H9 (cell line): ENCODE measurements around the gene RAB3C. TPM values are rescaled to one million over a fixed set of nuclear protein-coding genes. Genes with fewer than 3 reads are reported as not detected.

ENCODE experiments used
- DNase-seq: peaks from one replicate; pipeline ENCODE4 v3.0.0-alpha.2; 2017
- H2AFZ ChIP-seq: one replicate; pipeline ENCODE4 v1.6.1; 2013; ENCODE audit warnings: mild to moderate bottlenecking, low read length, control low read depth, moderate library complexity
- H2AK5ac ChIP-seq: 2 replicates; pipeline ENCODE4 v1.6.1; 2013; ENCODE audit warnings: low read length, control low read depth, mixed read lengths; ENCODE audit not compliant: insufficient read length
- H2BK120ac ChIP-seq: one replicate; pipeline ENCODE4 v1.6.1; 2013; ENCODE audit warnings: low read depth, mild to moderate bottlenecking, low read length, control low read depth, inconsistent platforms; ENCODE audit not compliant: poor library complexity, severe bottlenecking
- H2BK12ac ChIP-seq: 2 replicates; pipeline ENCODE4 v1.6.1; 2013; ENCODE audit warnings: low read length, control low read depth, mixed read lengths, low read depth; ENCODE audit not compliant: insufficient read length
- H2BK15ac ChIP-seq: 2 replicates; pipeline ENCODE4 v1.6.1; 2013; ENCODE audit warnings: low read depth, low read length, control low read depth
- H2BK20ac ChIP-seq: one replicate; pipeline ENCODE4 v1.6.1; 2013; ENCODE audit warnings: low read depth, mild to moderate bottlenecking, low read length, control low read depth, inconsistent platforms; ENCODE audit not compliant: poor library complexity, severe bottlenecking
- H2BK5ac ChIP-seq: 2 replicates; pipeline ENCODE4 v1.6.1; 2013; ENCODE audit warnings: low read length, control low read depth, mixed read lengths; ENCODE audit not compliant: insufficient read length
- H3K14ac ChIP-seq: 2 replicates; pipeline ENCODE4 v1.6.1; 2013; ENCODE audit warnings: low read length, control low read depth; ENCODE audit not compliant: insufficient read depth
- H3K18ac ChIP-seq: 2 replicates; pipeline ENCODE4 v1.6.1; 2013; ENCODE audit warnings: low read depth, mild to moderate bottlenecking, mixed read lengths, low read length, control low read depth; ENCODE audit not compliant: insufficient read length
- H3K23ac ChIP-seq: 2 replicates; pipeline ENCODE4 v1.6.1; 2013; ENCODE audit warnings: low read length, control low read depth, mixed read lengths, low read depth; ENCODE audit not compliant: insufficient read length
- H3K23me2 ChIP-seq: 2 replicates; pipeline ENCODE4 v1.6.1; 2013; ENCODE audit warnings: low read depth, mild to moderate bottlenecking, mixed read lengths, low read length, control low read depth; ENCODE audit not compliant: insufficient read length, poor library complexity, severe bottlenecking
- H3K27ac ChIP-seq: 2 replicates; pipeline ENCODE4 v1.5.1; 2013; ENCODE audit warnings: low read length, control low read depth, mixed read lengths, low read depth; ENCODE audit not compliant: insufficient read length
- H3K27me3 ChIP-seq: 2 replicates; pipeline ENCODE4 v1.6.1; 2013; ENCODE audit warnings: low read length, control low read depth, inconsistent platforms; ENCODE audit not compliant: insufficient read depth
- H3K4ac ChIP-seq: 2 replicates; pipeline ENCODE4 v1.6.1; 2013; ENCODE audit warnings: low read depth, mild to moderate bottlenecking, control low read depth, inconsistent platforms, low read length, moderate library complexity
- H3K4me1 ChIP-seq: 2 replicates; pipeline ENCODE4 v1.6.1; 2013; ENCODE audit warnings: low read length, control low read depth, inconsistent platforms; ENCODE audit not compliant: insufficient read depth
- H3K4me2 ChIP-seq: 2 replicates; pipeline ENCODE4 v1.6.1; 2013; ENCODE audit warnings: low read length, control low read depth, mixed read lengths; ENCODE audit not compliant: insufficient read length, insufficient read depth
- H3K56ac ChIP-seq: 2 replicates; pipeline ENCODE4 v1.6.1; 2013; ENCODE audit warnings: low read depth, mild to moderate bottlenecking, mixed read lengths, low read length, control low read depth; ENCODE audit not compliant: insufficient read length
- H3K79me1 ChIP-seq: 2 replicates; pipeline ENCODE4 v1.6.1; 2013; ENCODE audit warnings: low read depth, mild to moderate bottlenecking, moderate library complexity, low read length, control low read depth, inconsistent platforms; ENCODE audit not compliant: insufficient read depth, poor library complexity, severe bottlenecking
- H3K79me2 ChIP-seq: 2 replicates; pipeline ENCODE4 v1.6.1; 2013; ENCODE audit warnings: low read length, control low read depth, inconsistent platforms; ENCODE audit not compliant: insufficient read depth
- H3K9ac ChIP-seq: 2 replicates; pipeline ENCODE4 v1.6.1; 2013; ENCODE audit warnings: low read length, control low read depth, mixed read lengths; ENCODE audit not compliant: insufficient read length; ENCODE audit errors: extremely low read depth
- H3K9me3 ChIP-seq: one replicate; pipeline ENCODE4 v1.6.1; 2013; ENCODE audit warnings: low read depth, low read length, inconsistent platforms; ENCODE audit not compliant: control insufficient read depth
- H3T11ph ChIP-seq: one replicate; pipeline ENCODE4 v1.6.1; 2013; ENCODE audit warnings: mild to moderate bottlenecking, low read length, control low read depth, inconsistent platforms
- H4K20me1 ChIP-seq: one replicate; pipeline ENCODE4 v1.6.1; 2013; ENCODE audit not compliant: control insufficient read depth, insufficient read length, insufficient read depth
- H4K5ac ChIP-seq: 2 replicates; pipeline ENCODE4 v1.6.1; 2013; ENCODE audit warnings: low read depth, mild to moderate bottlenecking, mixed read lengths, low read length, control low read depth; ENCODE audit not compliant: insufficient read length
- H4K8ac ChIP-seq: replicated peaks from 2 replicates; pipeline ENCODE4 v1.6.1; 2013; ENCODE audit warnings: low read length, control low read depth, mixed read lengths, low read depth; ENCODE audit not compliant: insufficient read length
- H4K91ac ChIP-seq: 2 replicates; pipeline ENCODE4 v1.6.1; 2013; ENCODE audit warnings: low read depth, mild to moderate bottlenecking, moderate library complexity, mixed read lengths, low read length, control low read depth; ENCODE audit not compliant: insufficient read length
- H3K27ac Mint-ChIP-seq, 3 experiments: 2 replicates in 2 of 3; 3 replicates in 1 of 3; pipeline ENCODE4 v1.8.0; 2020 to 2021; ENCODE audit warnings: mixed read lengths in 3 of 3, mild to moderate bottlenecking in 1 of 3, moderate library complexity in 1 of 3
- H3K27me3 Mint-ChIP-seq: 2 replicates; pipeline ENCODE4 v1.8.0; 2021; ENCODE audit warnings: low read depth, mild to moderate bottlenecking, moderate library complexity, mixed read lengths
- H3K36me3 Mint-ChIP-seq, 3 experiments: 2 replicates in 2 of 3; 3 replicates in 1 of 3; pipeline ENCODE4 v1.8.0; 2020 to 2021; ENCODE audit warnings: low read depth in 3 of 3, mixed read lengths in 3 of 3; ENCODE audit not compliant: insufficient read depth in 1 of 3
- H3K4me1 Mint-ChIP-seq, 2 experiments: 2 replicates each; pipeline ENCODE4 v1.8.0; 2020; ENCODE audit warnings: mixed read lengths in 2 of 2
- H3K4me3 Mint-ChIP-seq, 2 experiments: 2 replicates in 1 of 2; 3 replicates in 1 of 2; pipeline ENCODE4 v1.8.0; 2020 to 2021; ENCODE audit warnings: mild to moderate bottlenecking in 2 of 2, mixed read lengths in 2 of 2, moderate library complexity in 1 of 2
- H3K9me3 Mint-ChIP-seq, 2 experiments: 2 replicates in 1 of 2; 3 replicates in 1 of 2; pipeline ENCODE4 v1.8.0; 2020; ENCODE audit warnings: mild to moderate bottlenecking in 2 of 2, mixed read lengths in 2 of 2, moderate library complexity in 1 of 2
- CTCF ChIP-seq: fragments of 200-600 bp; sonication (generic); conservative IDR thresholded peaks from 3 replicates; pipeline ENCODE4 v1.8.0; 2021; ENCODE audit warnings: antibody characterized with exemption, mild to moderate bottlenecking
- WGBS: extraction: QIAGEN DNeasy Blood & Tissue Kit; methylation state at CpG from one replicate; pipeline ENCODE4 v1.1.7; 2013; ENCODE audit warnings: missing lambda C conversion rate, low lambda C conversion rate, mixed read lengths; ENCODE audit not compliant: insufficient read length; ENCODE audit errors: extremely low coverage; 5-methylcytosine and 5-hydroxymethylcytosine counted together
- total RNA-seq: library from RNA; stranded (reverse); gene quantifications from 2 replicates; pipeline ENCODE4 v1.2.1, GENCODE V29; 2021

The RAB3C gene
- total RNA-seq, 1 experiment from 2014 or later, result 16.3 TPM

GRCh38 chr5:58787987-58788386 is 205.1 kb downstream of the RAB3C start:
- no peak overlapping the region for H3K4me3 Mint-ChIP-seq
- peaks cover 3 to 17% of the 10 kb centered on the region in 2 experiments for H3K4me1 Mint-ChIP-seq
- no CpG with 5 or more reads among the region's 3 CpGs for WGBS
- Histone ChIP-seq H3K9ac (no peak overlapping the region), H3K27me3 (no peaks in the 10 kb centered on the region), H3K4me1 (no peaks in the 10 kb centered on the region), H2BK15ac (no peak overlapping the region), H3K27ac (no peak overlapping the region), H4K20me1 (no peaks in the 10 kb centered on the region), H3K14ac (no peak overlapping the region), H2BK20ac (no peak overlapping the region), H3K4me2 (no peak overlapping the region), H3K9me3 (no peaks in the 10 kb centered on the region), H3K23me2 (no peaks in the 10 kb centered on the region), H3K4ac (no peak overlapping the region), H2BK120ac (no peak overlapping the region), H3K23ac (no peak overlapping the region), H3K18ac (no peak overlapping the region), H2BK12ac (no peak overlapping the region), H3T11ph (no peak overlapping the region), H4K5ac (no peak overlapping the region), H2AFZ (no peak overlapping the region), H4K8ac (no peak overlapping the region), H3K56ac (no peak overlapping the region), H2AK5ac (no peak overlapping the region), H4K91ac (no peak overlapping the region), H3K79me2 (no peaks in the 10 kb centered on the region), H2BK5ac (no peak overlapping the region), H3K79me1 (no peaks in the 10 kb centered on the region)
- H3K27ac Mint-ChIP-seq, result peak overlapping the region in 2 of 3 experiments; percentile 47 to 94; a peak in 2 of 7 replicates
- DNase-seq, result no peak
- no peaks in the 10 kb centered on the region for H3K36me3 Mint-ChIP-seq
- H3K27me3 Mint-ChIP-seq, result no peaks in the 10 kb centered on the region
- no peaks in the 10 kb centered on the region for H3K9me3 Mint-ChIP-seq
- TF ChIP-seq CTCF, result no peak
